Measurements from ENCODE around the gene HOXC12.
A peak's percentile ranks its signal among the peaks of the same experiment; 100 is the strongest.

HOXC12 gene

DNA sequence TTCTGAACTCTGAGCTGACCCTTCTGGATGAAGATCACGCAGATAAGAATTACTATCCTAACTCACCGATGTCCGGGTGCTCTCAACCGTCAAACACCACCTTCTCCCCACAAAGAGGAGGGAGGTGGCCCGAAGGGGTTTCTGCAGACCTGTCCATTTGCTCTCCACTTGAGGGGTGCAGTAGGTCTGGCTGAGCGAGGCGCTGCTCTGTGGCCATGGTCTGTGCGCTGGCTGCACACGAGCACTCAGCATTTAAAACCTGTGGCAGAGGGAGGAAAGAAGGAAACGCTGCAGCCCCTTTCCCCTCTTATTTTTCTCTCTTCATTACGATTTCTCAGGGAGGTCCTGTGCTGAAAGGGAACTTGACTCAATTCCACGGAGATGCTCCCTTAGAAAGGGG, 17.6 kb upstream of the HOXC12 start:
- TF ChIP-seq GLIS3 (CRISPR knock-in tag; IDR thresholded peaks at IDR 0.05): no peak
- no peak for ATAC-seq

GRCh38 chr12:53937596-53938325, 16.9 kb upstream of the HOXC12 start:
- ATAC-seq: no peak

DNA sequence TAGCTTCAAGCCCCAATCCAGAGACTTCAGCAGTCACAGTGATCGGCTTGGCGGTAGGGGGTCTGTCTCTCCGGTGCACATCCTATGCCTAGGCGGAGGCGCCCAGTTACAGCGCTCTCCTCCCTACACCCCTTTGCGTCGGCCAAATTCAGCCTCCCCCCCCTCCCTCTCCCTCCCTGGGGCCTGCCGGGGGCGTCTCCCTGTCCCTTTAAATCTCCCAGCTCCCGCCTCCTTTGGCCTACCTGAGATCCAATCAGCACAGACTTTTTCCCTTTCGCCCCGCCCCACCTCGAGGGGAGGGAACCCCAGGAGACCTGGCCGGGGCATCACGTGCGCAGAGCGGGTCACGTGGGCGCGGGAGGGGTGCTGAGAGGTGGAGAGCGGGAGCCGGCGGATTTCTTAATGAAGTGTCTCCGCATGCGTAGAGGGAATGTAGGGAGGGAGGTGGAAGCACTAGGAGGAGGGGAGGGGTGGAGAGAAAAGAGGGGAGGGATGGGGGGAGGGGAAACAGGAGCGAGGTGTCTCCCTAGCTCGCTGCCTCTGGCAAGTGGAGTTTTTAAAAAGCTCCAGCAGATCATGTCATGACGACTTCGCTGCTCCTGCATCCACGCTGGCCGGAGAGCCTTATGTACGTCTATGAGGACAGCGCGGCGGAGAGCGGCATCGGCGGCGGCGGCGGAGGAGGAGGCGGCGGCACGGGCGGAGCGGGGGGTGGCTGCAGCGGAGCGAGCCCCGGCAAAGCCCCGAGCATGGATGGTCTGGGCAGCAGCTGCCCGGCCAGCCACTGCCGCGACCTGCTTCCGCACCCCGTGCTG, 16.2 kb upstream of the HOXC12 start, which contains the start of gene HOXC13:
HOXC13 (plus strand) TSS at position 506 of the 815 bp plus-strand sequence; CDS start at position 582, 76 bp downstream.
- TF ChIP-seq ZNF70 (CRISPR knock-in tag; IDR thresholded peaks at IDR 0.05) (no peak), CSDC2 (CRISPR knock-in tag; IDR thresholded peaks at IDR 0.05) (no peak), ZFP30 (CRISPR knock-in tag; IDR thresholded peaks at IDR 0.05) (no peak), CREB5 (CRISPR knock-in tag; IDR thresholded peaks at IDR 0.05; ENCODE audit: low read depth) (no peak), OSR1 (CRISPR knock-in tag; IDR thresholded peaks at IDR 0.05) (no peak), POU6F1 (CRISPR knock-in tag; IDR thresholded peaks at IDR 0.05; ENCODE audit: borderline replicate concordance, low read depth) (no peak), ZC3H10 (CRISPR knock-in tag; IDR thresholded peaks at IDR 0.05) (no peak), ZNF565 (CRISPR knock-in tag; conservative IDR thresholded peaks at IDR 0.05; ENCODE audit: low read depth) (no peak), GLIS3 (CRISPR knock-in tag; IDR thresholded peaks at IDR 0.05) (no peak), RARB (CRISPR knock-in tag; IDR thresholded peaks at IDR 0.05) (no peak), ESRRG (CRISPR knock-in tag; IDR thresholded peaks at IDR 0.05) (no peak)

More at GRCh38 chr12:53937596-53938325, 16.9 kb upstream of the HOXC12 start:
- TF ChIP-seq ZC3H10 (CRISPR knock-in tag; IDR thresholded peaks at IDR 0.05) (no peak), PPARA (CRISPR knock-in tag; IDR thresholded peaks at IDR 0.05; ENCODE audit: borderline replicate concordance) (no peak), ZFP3 (CRISPR knock-in tag; IDR thresholded peaks at IDR 0.05) (no peak), ARNTL (CRISPR knock-in tag; IDR thresholded peaks at IDR 0.05; ENCODE audit: borderline replicate concordance, low read depth) (no peak), ESRRG (CRISPR knock-in tag; IDR thresholded peaks at IDR 0.05) (no peak), OSR1 (CRISPR knock-in tag; IDR thresholded peaks at IDR 0.05) (no peak), SNAI2 (CRISPR knock-in tag; IDR thresholded peaks at IDR 0.05) (no peak), ZNF565 (CRISPR knock-in tag; conservative IDR thresholded peaks at IDR 0.05; ENCODE audit: low read depth) (no peak), CSDC2 (CRISPR knock-in tag; IDR thresholded peaks at IDR 0.05) (no peak), ZNF70 (CRISPR knock-in tag; IDR thresholded peaks at IDR 0.05) (no peak), GLIS3 (CRISPR knock-in tag; IDR thresholded peaks at IDR 0.05) (no peak), CREB5 (CRISPR knock-in tag; IDR thresholded peaks at IDR 0.05; ENCODE audit: low read depth) (no peak), ZFP30 (CRISPR knock-in tag; IDR thresholded peaks at IDR 0.05) (no peak), POU6F1 (CRISPR knock-in tag; IDR thresholded peaks at IDR 0.05; ENCODE audit: borderline replicate concordance, low read depth) (no peak), RARB (CRISPR knock-in tag; IDR thresholded peaks at IDR 0.05) (no peak)
- TF ChIP-seq, protein P1, sequence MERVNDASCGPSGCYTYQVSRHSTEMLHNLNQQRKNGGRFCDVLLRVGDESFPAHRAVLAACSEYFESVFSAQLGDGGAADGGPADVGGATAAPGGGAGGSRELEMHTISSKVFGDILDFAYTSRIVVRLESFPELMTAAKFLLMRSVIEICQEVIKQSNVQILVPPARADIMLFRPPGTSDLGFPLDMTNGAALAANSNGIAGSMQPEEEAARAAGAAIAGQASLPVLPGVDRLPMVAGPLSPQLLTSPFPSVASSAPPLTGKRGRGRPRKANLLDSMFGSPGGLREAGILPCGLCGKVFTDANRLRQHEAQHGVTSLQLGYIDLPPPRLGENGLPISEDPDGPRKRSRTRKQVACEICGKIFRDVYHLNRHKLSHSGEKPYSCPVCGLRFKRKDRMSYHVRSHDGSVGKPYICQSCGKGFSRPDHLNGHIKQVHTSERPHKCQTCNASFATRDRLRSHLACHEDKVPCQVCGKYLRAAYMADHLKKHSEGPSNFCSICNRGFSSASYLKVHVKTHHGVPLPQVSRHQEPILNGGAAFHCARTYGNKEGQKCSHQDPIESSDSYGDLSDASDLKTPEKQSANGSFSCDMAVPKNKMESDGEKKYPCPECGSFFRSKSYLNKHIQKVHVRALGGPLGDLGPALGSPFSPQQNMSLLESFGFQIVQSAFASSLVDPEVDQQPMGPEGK (CRISPR knock-in tag; IDR thresholded peaks at IDR 0.05; ENCODE audit: borderline replicate concordance): no peak
- TF ChIP-seq, protein P2, sequence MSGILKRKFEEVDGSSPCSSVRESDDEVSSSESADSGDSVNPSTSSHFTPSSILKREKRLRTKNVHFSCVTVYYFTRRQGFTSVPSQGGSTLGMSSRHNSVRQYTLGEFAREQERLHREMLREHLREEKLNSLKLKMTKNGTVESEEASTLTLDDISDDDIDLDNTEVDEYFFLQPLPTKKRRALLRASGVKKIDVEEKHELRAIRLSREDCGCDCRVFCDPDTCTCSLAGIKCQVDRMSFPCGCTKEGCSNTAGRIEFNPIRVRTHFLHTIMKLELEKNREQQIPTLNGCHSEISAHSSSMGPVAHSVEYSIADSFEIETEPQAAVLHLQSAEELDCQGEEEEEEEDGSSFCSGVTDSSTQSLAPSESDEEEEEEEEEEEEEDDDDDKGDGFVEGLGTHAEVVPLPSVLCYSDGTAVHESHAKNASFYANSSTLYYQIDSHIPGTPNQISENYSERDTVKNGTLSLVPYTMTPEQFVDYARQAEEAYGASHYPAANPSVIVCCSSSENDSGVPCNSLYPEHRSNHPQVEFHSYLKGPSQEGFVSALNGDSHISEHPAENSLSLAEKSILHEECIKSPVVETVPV (CRISPR knock-in tag; IDR thresholded peaks at IDR 0.05): no peak

More for the DNA sequence above, 16.2 kb upstream of the HOXC12 start, which contains the start of gene HOXC13:
- peak; percentile 31 for ATAC-seq
